ENCODE results near the gene DNAH14. TPM values are rescaled to one million over a fixed set of nuclear protein-coding genes. Genes with fewer than 3 reads are reported as not detected.

Gene DNAH14
- total RNA-seq, 2 experiments from 2014 or later: 0.27 to 0.34 TPM

GRCh38 chr1:225441314-225442122, 512.0 kb downstream of the DNAH14 start:
- no peaks in the 10 kb centered on the region for H3K36me3 Mint-ChIP-seq (ENCODE audit: low read depth)
- H3K4me3 Mint-ChIP-seq: peak overlapping the region; percentile 66
- H3K9me3 Mint-ChIP-seq: no peaks in the 10 kb centered on the region
- H3K4me1 Mint-ChIP-seq (ENCODE audit: low read depth): peaks cover 53% of the 10 kb centered on the region
- peak overlapping the region in 1 of 2 donors; percentile 4 for H3K27ac ChIP-seq (ENCODE audit: low read depth in 1 of 2, low read length in 2 of 2)
- peaks cover 54% of the 10 kb centered on the region for H3K4me1 ChIP-seq (ENCODE audit: insufficient read depth, low read length)
- ATAC-seq (ENCODE audit: poor library complexity) (no peak), DNase-seq (peak in 2 of 14 experiments; percentile 21 to 26)
- ChIA-PET POLR2A (interaction anchor here (0.6 to 9.2 kb wide), 5 partner anchors 8 to 558 kb away, joined by 3 to 280 read pairs (median 5); partner anchors contain the start of genes LBR and SRP9), CTCF (interaction anchor here (1.4 to 1.8 kb wide), 2 partner anchors 13 to 33 kb away, joined by 4 to 5 read pairs; partner anchors contain the start of gene LBR)
- no peaks in the 10 kb centered on the region for H3K27me3 ChIP-seq (ENCODE audit: control insufficient read depth in 1 of 2, insufficient read depth in 2 of 2, low read length in 2 of 2)
- no peak overlapping the region for H3K4me3 ChIP-seq (ENCODE audit: low read length)
- H3K27ac Mint-ChIP-seq: peak overlapping the region; percentile 61
- intact Hi-C loops (cut with DNase I, micrococcal nuclease): loop anchor here in 1 of 2 experiments (10.0 kb wide), 1 partner anchor 743 kb away; the partner anchor contains the start of gene ACBD3
- peak; percentile 27 for TF ChIP-seq CTCF (IDR thresholded peaks at IDR 0.05)
- no peaks in the 10 kb centered on the region for H3K27me3 Mint-ChIP-seq
- H3K36me3 ChIP-seq (ENCODE audit: insufficient read depth, low read length): no peaks in the 10 kb centered on the region
- H3K9me3 ChIP-seq (ENCODE audit: control insufficient read depth in 1 of 2, insufficient read depth in 1 of 2, low read length in 2 of 2): no peaks in the 10 kb centered on the region

GRCh38 chr1:225442123-225442505, 512.6 kb downstream of the DNAH14 start:
- Mint-ChIP-seq H3K4me3 (peak overlapping the region; percentile 66), H3K27me3 (no peaks in the 10 kb centered on the region), H3K36me3 (ENCODE audit: low read depth) (no peaks in the 10 kb centered on the region), H3K27ac (peak overlapping the region; percentile 61), H3K9me3 (no peaks in the 10 kb centered on the region), H3K4me1 (ENCODE audit: low read depth) (peaks cover 53% of the 10 kb centered on the region)
- Histone ChIP-seq H3K27ac (ENCODE audit: low read depth in 1 of 2, low read length in 2 of 2) (peak overlapping the region; percentile 4 to 21), H3K4me1 (ENCODE audit: insufficient read depth, low read length) (peaks cover 60% of the 10 kb centered on the region), H3K36me3 (ENCODE audit: insufficient read depth, low read length) (no peaks in the 10 kb centered on the region), H3K4me3 (ENCODE audit: low read length) (no peak overlapping the region), H3K27me3 (ENCODE audit: control insufficient read depth in 1 of 2, insufficient read depth in 2 of 2, low read length in 2 of 2) (no peaks in the 10 kb centered on the region), H3K9me3 (ENCODE audit: control insufficient read depth in 1 of 2, insufficient read depth in 1 of 2, low read length in 2 of 2) (no peaks in the 10 kb centered on the region)
- DNase-seq: peak in 1 of 14 experiments; percentile 23
- CTCF ChIA-PET: interaction anchor here (1.4 to 1.8 kb wide), 2 partner anchors 14 to 33 kb away, joined by 4 to 5 read pairs; partner anchors contain the start of gene LBR
- ATAC-seq (ENCODE audit: poor library complexity): no peak
- intact Hi-C loops (cut with DNase I, micrococcal nuclease): loop anchor here in 1 of 2 experiments (10.0 kb wide), 1 partner anchor 743 kb away; the partner anchor contains the start of gene ACBD3
- POLR2A ChIA-PET: interaction anchor here (1.0 to 9.2 kb wide), 4 partner anchors 9 to 335 kb away, joined by 3 to 280 read pairs (median 78); partner anchors contain the start of genes LBR and SRP9
- no peak for TF ChIP-seq CTCF (IDR thresholded peaks at IDR 0.05)

All from CD4-positive, alpha-beta T cell (primary cell).